ENCODE measurements around the gene PRUNE2.

The PRUNE2 gene

DNA sequence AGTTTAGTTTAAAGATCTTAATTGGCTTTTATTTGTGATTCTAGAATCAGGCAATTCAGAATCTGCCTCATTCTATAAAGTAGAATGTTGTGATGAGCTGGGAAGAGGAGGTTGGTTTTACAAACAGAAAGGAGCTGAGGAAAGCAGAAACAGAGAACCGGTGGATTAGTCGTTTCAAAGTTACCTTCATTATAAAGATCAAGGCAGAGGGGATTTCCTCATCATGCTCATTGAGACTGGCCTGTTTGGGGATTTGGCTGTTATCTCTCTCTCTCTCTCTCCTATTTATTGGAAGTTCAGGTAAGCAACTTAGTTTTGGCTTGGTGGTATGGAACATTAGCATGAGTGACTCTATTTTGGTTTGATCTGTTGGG is 313.0 kb downstream of the PRUNE2 start:
- no peak for DNase-seq
- no peaks in the 10 kb centered on the region for H3K27me3 ChIP-seq (replicated peaks in 2 of 5; ENCODE audit: control insufficient read depth in 4 of 5, insufficient read depth in 5 of 5, low read length in 4 of 5)
- H3K9me3 ChIP-seq (ENCODE audit: control extremely low read depth in 1 of 5, control insufficient read depth in 4 of 5, insufficient read depth in 2 of 5, low read depth in 1 of 5, low read length in 4 of 5) = no peaks in the 10 kb centered on the region
- ChIA-PET POLR2A (no interaction called here), CTCF (interaction anchor here (1.1 to 1.7 kb wide), 3 partner anchors 13 to 53 kb away, joined by 3 to 6 read pairs (median 6); no protein-coding TSS in a partner anchor)
- no peak overlapping the region for H3K27ac ChIP-seq (ENCODE audit: insufficient read depth in 1 of 2, low read depth in 1 of 2, low read length in 2 of 2, poor library complexity in 1 of 2, severe bottlenecking in 2 of 2)
- no peak overlapping the region for H3K4me3 ChIP-seq (ENCODE audit: control insufficient read depth in 1 of 7, extremely low read depth in 1 of 7, insufficient read depth in 4 of 7, low read depth in 2 of 7, low read length in 6 of 7)
- no peaks in the 10 kb centered on the region for H3K36me3 ChIP-seq (ENCODE audit: control insufficient read depth in 4 of 4, insufficient read depth in 4 of 4, low read length in 3 of 4)
- WGBS (ENCODE audit: insufficient coverage) = 100% methylated on average over 1 of the region's 2 CpGs
- H3K4me1 ChIP-seq (ENCODE audit: control extremely low read depth in 1 of 4, control insufficient read depth in 4 of 4, insufficient read depth in 4 of 4, low read length in 3 of 4) = peaks cover 4 to 47% (median 9%) of the 10 kb centered on the region in 4 experiments

DNA sequence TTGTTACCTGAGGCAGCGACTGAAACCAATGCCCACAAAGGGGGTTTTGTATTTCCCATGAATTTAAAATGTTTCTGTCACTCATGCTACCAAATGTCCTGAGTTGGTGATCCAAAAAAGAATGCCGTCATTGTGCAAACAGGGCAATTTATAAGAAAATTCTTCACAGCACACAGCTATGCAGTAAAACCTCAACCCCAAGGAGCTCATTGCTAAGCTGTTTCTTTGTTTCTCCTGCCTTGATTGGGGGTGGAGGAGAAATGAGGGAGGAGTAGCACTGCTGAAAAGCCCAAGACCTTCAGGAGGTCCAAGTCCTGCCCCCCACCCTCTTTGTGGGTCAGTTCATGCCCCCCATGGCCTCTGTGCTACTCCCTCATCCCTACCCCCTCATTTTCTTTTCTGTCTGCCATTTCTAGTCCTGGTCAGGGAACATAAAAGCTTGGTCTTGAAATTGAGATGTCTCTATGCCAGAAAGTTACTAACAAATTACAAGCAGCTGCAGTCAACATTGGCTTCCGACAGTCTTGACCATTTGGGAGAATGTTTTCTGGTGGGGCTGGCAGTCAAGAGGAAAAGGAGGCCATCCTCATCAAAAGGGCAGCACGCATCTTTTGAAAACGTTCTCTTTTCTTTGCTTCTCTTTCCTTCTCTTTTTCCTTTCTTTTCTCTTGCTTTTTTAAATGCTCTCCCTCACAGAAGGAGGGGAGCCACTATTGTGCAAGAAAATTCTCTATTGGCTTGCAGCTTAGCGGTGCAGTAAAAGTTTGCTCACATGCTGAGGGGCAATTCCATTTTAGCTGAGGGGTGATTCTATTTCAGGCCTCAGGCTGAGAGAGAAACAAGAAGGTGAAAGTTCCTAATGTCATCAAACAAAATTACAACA is 313.6 kb downstream of the PRUNE2 start:
- Histone ChIP-seq H3K27ac (ENCODE audit: insufficient read depth in 1 of 2, low read depth in 1 of 2, low read length in 2 of 2, poor library complexity in 1 of 2, severe bottlenecking in 2 of 2) (no peak overlapping the region), H3K9me3 (ENCODE audit: control extremely low read depth in 1 of 5, control insufficient read depth in 4 of 5, insufficient read depth in 2 of 5, low read depth in 1 of 5, low read length in 4 of 5) (no peaks in the 10 kb centered on the region), H3K4me3 (ENCODE audit: control insufficient read depth in 1 of 7, extremely low read depth in 1 of 7, insufficient read depth in 4 of 7, low read depth in 2 of 7, low read length in 6 of 7) (no peak overlapping the region), H3K4me1 (ENCODE audit: control extremely low read depth in 1 of 4, control insufficient read depth in 4 of 4, insufficient read depth in 4 of 4, low read length in 3 of 4) (peaks cover 4 to 49% (median 9%) of the 10 kb centered on the region in 4 experiments), H3K36me3 (ENCODE audit: control insufficient read depth in 4 of 4, insufficient read depth in 4 of 4, low read length in 3 of 4) (no peaks in the 10 kb centered on the region), H3K27me3 (replicated peaks in 2 of 5; ENCODE audit: control insufficient read depth in 4 of 5, insufficient read depth in 5 of 5, low read length in 4 of 5) (no peaks in the 10 kb centered on the region)
- no peak for DNase-seq
- POLR2A ChIA-PET = no interaction called here
- WGBS (ENCODE audit: insufficient coverage) = 96% methylated on average over 4 of the region's 6 CpGs
- CTCF ChIA-PET = interaction anchor here (1.0 to 1.7 kb wide), 6 partner anchors 11 to 70 kb away, joined by 3 to 6 read pairs (median 5); no protein-coding TSS in a partner anchor

DNA sequence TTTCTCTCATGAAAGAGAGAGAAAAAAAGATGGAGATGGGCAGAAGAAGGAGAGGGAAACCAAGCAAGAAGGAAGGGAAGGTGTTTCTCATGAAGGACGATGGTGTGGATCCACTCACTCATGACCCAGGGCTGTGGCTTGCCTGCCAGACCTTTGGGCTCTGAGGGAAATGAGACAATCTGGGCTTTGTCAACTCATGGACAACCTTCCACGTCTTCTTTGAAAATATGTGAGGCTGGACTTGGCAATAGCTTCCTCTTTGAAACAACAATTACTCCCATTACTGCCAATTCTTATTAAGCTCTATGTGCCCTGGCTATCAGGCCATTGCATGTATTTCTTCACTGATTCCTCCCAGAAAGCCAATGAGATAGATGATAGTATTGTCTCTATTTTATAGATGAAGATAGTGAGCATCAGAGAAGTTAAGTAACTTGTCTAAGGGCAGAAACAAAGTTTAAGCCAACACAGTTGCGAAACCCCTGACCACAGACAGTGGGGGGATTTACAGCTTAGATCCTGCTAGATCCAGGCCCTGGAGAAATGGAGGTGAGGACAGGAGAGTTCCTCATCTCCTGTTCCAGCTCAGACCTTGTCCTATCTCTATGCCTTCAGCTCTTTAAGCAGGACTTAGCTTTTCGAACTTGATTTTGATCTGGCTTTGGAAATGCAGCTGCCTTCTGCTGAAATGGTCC is 314.5 kb downstream of the PRUNE2 start:
- CTCF ChIA-PET = interaction anchor here (0.7 to 1.7 kb wide), 6 partner anchors 12 to 69 kb away, joined by 3 to 6 read pairs (median 5); no protein-coding TSS in a partner anchor
- H3K27ac ChIP-seq (ENCODE audit: insufficient read depth in 1 of 2, low read depth in 1 of 2, low read length in 2 of 2, poor library complexity in 1 of 2, severe bottlenecking in 2 of 2) = no peak overlapping the region
- no peaks in the 10 kb centered on the region for H3K9me3 ChIP-seq (ENCODE audit: control extremely low read depth in 1 of 5, control insufficient read depth in 4 of 5, insufficient read depth in 2 of 5, low read depth in 1 of 5, low read length in 4 of 5)
- peaks cover 3 to 49% (median 8%) of the 10 kb centered on the region in 4 experiments for H3K4me1 ChIP-seq (ENCODE audit: control extremely low read depth in 1 of 4, control insufficient read depth in 4 of 4, insufficient read depth in 4 of 4, low read length in 3 of 4)
- H3K4me3 ChIP-seq (ENCODE audit: control insufficient read depth in 1 of 7, extremely low read depth in 1 of 7, insufficient read depth in 4 of 7, low read depth in 2 of 7, low read length in 6 of 7) = no peak overlapping the region
- DNase-seq = no peak
- H3K36me3 ChIP-seq (ENCODE audit: control insufficient read depth in 4 of 4, insufficient read depth in 4 of 4, low read length in 3 of 4) = no peaks in the 10 kb centered on the region
- WGBS (ENCODE audit: insufficient coverage) = 98% methylated on average over 4 of the region's 4 CpGs
- no peaks in the 10 kb centered on the region for H3K27me3 ChIP-seq (replicated peaks in 2 of 5; ENCODE audit: control insufficient read depth in 4 of 5, insufficient read depth in 5 of 5, low read length in 4 of 5)
- POLR2A ChIA-PET = no interaction called here

DNA sequence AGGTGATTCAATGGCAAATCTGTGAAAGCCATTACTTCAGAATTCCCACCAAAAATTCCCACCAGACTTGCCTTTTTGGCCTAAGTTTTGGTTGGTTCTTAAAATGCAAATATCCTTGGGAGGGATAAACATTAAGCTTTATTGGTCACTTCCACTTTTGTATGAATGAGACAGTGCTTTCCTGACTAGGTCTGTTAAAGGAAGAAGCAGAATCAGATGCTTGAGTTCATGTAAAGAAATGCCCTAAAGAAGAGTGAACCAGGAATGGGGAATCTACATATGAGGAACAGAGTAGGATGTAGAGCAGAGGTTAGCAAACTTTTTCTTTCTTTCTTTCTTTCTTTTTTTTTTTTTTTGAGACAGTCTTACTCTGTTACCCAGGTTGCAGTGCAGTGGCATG is 317.6 kb downstream of the PRUNE2 start:
- H3K4me1 ChIP-seq (ENCODE audit: control extremely low read depth in 1 of 4, control insufficient read depth in 4 of 4, insufficient read depth in 4 of 4, low read length in 3 of 4) = peaks cover 0 to 42% (median 2%) of the 10 kb centered on the region in 4 experiments
- H3K4me3 ChIP-seq (ENCODE audit: control insufficient read depth in 1 of 7, extremely low read depth in 1 of 7, insufficient read depth in 4 of 7, low read depth in 2 of 7, low read length in 6 of 7) = no peak overlapping the region
- ChIA-PET CTCF (interaction anchor here (0.6 kb wide), 1 partner anchor 46 kb away, joined by 3 read pairs; no protein-coding TSS in a partner anchor), POLR2A (no interaction called here)
- H3K9me3 ChIP-seq (ENCODE audit: control extremely low read depth in 1 of 5, control insufficient read depth in 4 of 5, insufficient read depth in 2 of 5, low read depth in 1 of 5, low read length in 4 of 5) = no peaks in the 10 kb centered on the region
- no peak overlapping the region for H3K27ac ChIP-seq (ENCODE audit: insufficient read depth in 1 of 2, low read depth in 1 of 2, low read length in 2 of 2, poor library complexity in 1 of 2, severe bottlenecking in 2 of 2)
- no peaks in the 10 kb centered on the region for H3K36me3 ChIP-seq (ENCODE audit: control insufficient read depth in 4 of 4, insufficient read depth in 4 of 4, low read length in 3 of 4)
- no peak for DNase-seq
- H3K27me3 ChIP-seq (replicated peaks in 2 of 5; ENCODE audit: control insufficient read depth in 4 of 5, insufficient read depth in 5 of 5, low read length in 4 of 5) = no peaks in the 10 kb centered on the region

DNA sequence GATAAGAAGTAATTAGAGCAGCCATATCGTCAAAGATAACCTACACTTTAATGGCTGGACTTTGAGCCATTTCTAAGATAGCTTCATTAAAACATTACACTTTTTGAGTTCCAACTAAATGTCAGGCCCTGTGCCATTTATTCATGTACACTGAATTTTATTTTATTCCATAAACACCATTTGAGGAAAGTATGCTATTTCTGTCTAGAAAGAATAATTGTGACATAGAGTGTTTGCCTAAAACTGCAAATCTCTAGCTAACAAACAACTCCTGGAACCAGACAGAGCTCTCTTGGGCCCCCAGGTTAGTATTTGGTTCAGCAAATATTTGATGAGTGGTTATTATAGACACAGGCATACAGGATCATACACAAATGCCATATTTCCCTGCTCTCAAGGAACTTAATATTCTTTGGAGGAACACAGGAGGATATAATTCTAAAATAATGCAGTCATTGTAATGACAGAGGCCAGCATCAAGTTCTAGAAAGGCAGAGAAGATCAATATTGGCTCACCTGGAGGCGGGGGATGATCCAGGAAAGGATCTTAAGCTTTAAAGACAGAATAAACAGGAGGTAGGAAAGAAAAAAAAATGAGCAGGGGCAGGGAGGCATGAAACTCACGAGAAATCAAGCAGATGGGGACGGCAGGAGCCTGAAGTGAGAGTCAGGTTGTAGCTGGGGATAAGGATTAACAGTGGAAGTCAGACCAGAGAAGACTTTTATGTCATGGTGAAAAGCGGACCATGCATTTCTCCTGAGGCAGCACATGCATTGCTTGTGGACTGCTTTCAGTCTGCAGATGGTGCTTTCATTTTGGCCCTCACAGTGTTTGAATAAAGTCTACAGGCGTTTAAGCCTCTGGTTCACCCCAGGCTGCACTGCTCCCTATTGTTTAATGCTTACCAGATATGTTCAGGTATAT is 319.3 kb downstream of the PRUNE2 start:
- WGBS (ENCODE audit: insufficient coverage) = 93% methylated on average over 5 of the region's 6 CpGs
- DNase-seq = no peak
- Histone ChIP-seq H3K27ac (ENCODE audit: insufficient read depth in 1 of 2, low read depth in 1 of 2, low read length in 2 of 2, poor library complexity in 1 of 2, severe bottlenecking in 2 of 2) (no peak overlapping the region), H3K27me3 (replicated peaks in 2 of 5; ENCODE audit: control insufficient read depth in 4 of 5, insufficient read depth in 5 of 5, low read length in 4 of 5) (no peaks in the 10 kb centered on the region), H3K36me3 (ENCODE audit: control insufficient read depth in 4 of 4, insufficient read depth in 4 of 4, low read length in 3 of 4) (no peaks in the 10 kb centered on the region), H3K9me3 (ENCODE audit: control extremely low read depth in 1 of 5, control insufficient read depth in 4 of 5, insufficient read depth in 2 of 5, low read depth in 1 of 5, low read length in 4 of 5) (no peaks in the 10 kb centered on the region), H3K4me3 (ENCODE audit: control insufficient read depth in 1 of 7, extremely low read depth in 1 of 7, insufficient read depth in 4 of 7, low read depth in 2 of 7, low read length in 6 of 7) (no peak overlapping the region), H3K4me1 (ENCODE audit: control extremely low read depth in 1 of 4, control insufficient read depth in 4 of 4, insufficient read depth in 4 of 4, low read length in 3 of 4) (peaks cover 0 to 28% (median 1%) of the 10 kb centered on the region in 4 experiments)
- POLR2A ChIA-PET = interaction anchor here (0.6 kb wide), 2 partner anchors 39 to 95 kb away, joined by 4 to 7 read pairs; no protein-coding TSS in a partner anchor
- CTCF ChIA-PET = no interaction called here

DNA sequence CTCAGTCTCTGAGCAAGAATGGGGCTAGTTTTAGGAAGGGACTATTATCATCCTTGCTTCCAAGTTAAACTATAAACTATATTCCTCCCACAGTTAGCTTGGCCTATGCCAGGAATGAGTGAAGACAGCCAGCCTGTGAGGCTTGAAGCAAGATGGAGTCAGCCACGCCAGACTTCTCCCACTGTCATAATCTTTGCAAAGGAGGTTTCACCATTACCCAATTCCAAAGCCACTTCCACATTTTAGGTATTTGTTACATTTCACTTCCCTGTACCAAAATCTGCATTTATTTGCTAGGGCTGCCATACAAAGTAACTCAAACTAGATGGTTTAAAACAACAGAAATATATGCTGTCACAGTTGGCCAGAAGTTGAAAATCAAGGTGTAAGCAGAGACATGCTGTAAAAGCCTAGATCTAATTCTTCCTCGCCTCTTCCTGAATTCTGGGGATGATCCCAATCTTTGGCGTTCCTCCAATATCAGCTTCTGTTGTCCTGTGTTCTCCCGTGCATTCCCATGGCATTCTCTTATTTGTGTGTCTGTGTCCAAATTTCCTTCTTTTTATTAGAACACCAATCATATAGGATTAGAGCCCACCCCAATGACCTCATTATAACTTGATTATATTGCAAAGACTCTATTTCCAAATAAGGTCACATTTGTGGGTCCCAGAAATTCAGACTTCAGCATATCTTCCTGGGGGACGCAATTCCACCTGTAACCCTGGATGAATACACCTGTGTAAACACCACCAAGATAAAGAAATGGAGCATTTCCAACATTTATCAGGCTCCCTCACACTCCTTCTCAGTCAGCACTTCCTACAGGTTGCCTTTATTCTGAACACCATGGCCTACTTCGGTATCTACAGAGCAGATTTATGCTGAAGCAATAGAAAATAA is 320.2 kb downstream of the PRUNE2 start:
- ChIA-PET POLR2A (interaction anchor here (0.6 kb wide), 1 partner anchor 38 kb away, joined by 7 read pairs; no protein-coding TSS in a partner anchor), CTCF (no interaction called here)
- Histone ChIP-seq H3K9me3 (ENCODE audit: control extremely low read depth in 1 of 5, control insufficient read depth in 4 of 5, insufficient read depth in 2 of 5, low read depth in 1 of 5, low read length in 4 of 5) (no peaks in the 10 kb centered on the region), H3K4me3 (ENCODE audit: control insufficient read depth in 1 of 7, extremely low read depth in 1 of 7, insufficient read depth in 4 of 7, low read depth in 2 of 7, low read length in 6 of 7) (no peak overlapping the region), H3K27ac (ENCODE audit: insufficient read depth in 1 of 2, low read depth in 1 of 2, low read length in 2 of 2, poor library complexity in 1 of 2, severe bottlenecking in 2 of 2) (no peak overlapping the region), H3K27me3 (replicated peaks in 2 of 5; ENCODE audit: control insufficient read depth in 4 of 5, insufficient read depth in 5 of 5, low read length in 4 of 5) (no peaks in the 10 kb centered on the region), H3K4me1 (ENCODE audit: control extremely low read depth in 1 of 4, control insufficient read depth in 4 of 4, insufficient read depth in 4 of 4, low read length in 3 of 4) (peaks cover 0 to 25% (median 2%) of the 10 kb centered on the region in 4 experiments), H3K36me3 (ENCODE audit: control insufficient read depth in 4 of 4, insufficient read depth in 4 of 4, low read length in 3 of 4) (no peaks in the 10 kb centered on the region)
- 95% methylated on average over 5 of the region's 6 CpGs for WGBS (ENCODE audit: insufficient coverage)
- no peak for DNase-seq

All from common myeloid progenitor, CD34-positive (primary cell).